Activated T-cell treated with anti-CD3 and anti-CD28 coated beads, Interleukin-2, amount 50 U/mL, for 4 hours (primary cell): Measurements from ENCODE around the gene GBX1. TPM values are rescaled to one million over a fixed set of nuclear protein-coding genes. Genes with fewer than 3 reads are reported as not detected.

Source experiments
- ATAC-seq, 2 donors: fragments of 200-7000 bp; cut with Tn5 transposase; one replicate each; pipeline ENCODE4 v1.10.0; 2021
- DNase-seq: peaks from one replicate; pipeline ENCODE4 v3.0.0-alpha.2; 2020
- H3K27me3 Mint-ChIP-seq: one replicate; pipeline ENCODE4 v1.8.0; 2021; ENCODE audit warnings: low read depth, mixed read lengths
- H3K36me3 Mint-ChIP-seq: one replicate; pipeline ENCODE4 v1.8.0; 2022; ENCODE audit warnings: mixed read lengths; ENCODE audit not compliant: insufficient read depth
- H3K4me1 Mint-ChIP-seq: one replicate; pipeline ENCODE4 v1.8.0; 2021; ENCODE audit warnings: low read depth, mixed read lengths
- H3K4me3 Mint-ChIP-seq: one replicate; pipeline ENCODE4 v1.8.0; 2021; ENCODE audit warnings: mild to moderate bottlenecking, moderate library complexity, mixed read lengths
- H3K9me3 Mint-ChIP-seq: one replicate; pipeline ENCODE4 v1.8.0; 2021; ENCODE audit warnings: mixed read lengths
- total RNA-seq, 3 donors: library from RNA; stranded (reverse); gene quantifications; one replicate each; pipeline ENCODE4 v1.2.1, GENCODE V29; 2021

GBX1 gene
- total RNA-seq, 3 donors from 2014 or later: not detected

GRCh38 chr7:151172273-151173141 lies 5.0 kb upstream of the GBX1 start:
- ATAC-seq (peak; percentile 64 to 74), DNase-seq (peak; percentile 79)
- Mint-ChIP-seq H3K4me3 (no peak overlapping the region), H3K4me1 (peaks cover 11% of the 10 kb centered on the region), H3K36me3 (no peaks in the 10 kb centered on the region), H3K9me3 (no peaks in the 10 kb centered on the region), H3K27me3 (peaks cover 43% of the 10 kb centered on the region)

GRCh38 chr7:151168787-151169162 lies 1.3 kb upstream of the GBX1 start:
- Mint-ChIP-seq H3K4me1 (peaks cover 13% of the 10 kb centered on the region), H3K4me3 (peak overlapping the region; percentile 62), H3K27me3 (peaks cover 38% of the 10 kb centered on the region), H3K36me3 (no peaks in the 10 kb centered on the region), H3K9me3 (no peaks in the 10 kb centered on the region)
- ATAC-seq (no peak), DNase-seq (no peak)

GRCh38 chr7:151168003-151168786 lies 701 bp upstream of the GBX1 start:
- peak overlapping the region; percentile 62 for H3K4me3 Mint-ChIP-seq
- H3K27me3 Mint-ChIP-seq: peaks cover 33% of the 10 kb centered on the region
- peaks cover 13% of the 10 kb centered on the region for H3K4me1 Mint-ChIP-seq
- DNase-seq (peak; percentile 52), ATAC-seq (peak; percentile 86 to 87)
- no peaks in the 10 kb centered on the region for H3K36me3 Mint-ChIP-seq
- H3K9me3 Mint-ChIP-seq: no peaks in the 10 kb centered on the region

GRCh38 chr7:151166629-151167196 lies 781 bp downstream of the GBX1 start:
- peak in 1 of 2 donors; percentile 15 for ATAC-seq
- peaks cover 7% of the 10 kb centered on the region for H3K4me1 Mint-ChIP-seq
- H3K4me3 Mint-ChIP-seq: peak overlapping the region; percentile 30
- no peaks in the 10 kb centered on the region for H3K9me3 Mint-ChIP-seq
- peaks cover 22% of the 10 kb centered on the region for H3K27me3 Mint-ChIP-seq
- DNase-seq: no peak
- H3K36me3 Mint-ChIP-seq: no peaks in the 10 kb centered on the region

GRCh38 chr7:151161757-151162156 lies 5.7 kb downstream of the GBX1 start:
- DNase-seq (no peak), ATAC-seq (no peak)
- Mint-ChIP-seq H3K9me3 (no peaks in the 10 kb centered on the region), H3K4me3 (no peak overlapping the region), H3K27me3 (peaks cover 7% of the 10 kb centered on the region), H3K36me3 (no peaks in the 10 kb centered on the region), H3K4me1 (peaks cover 2% of the 10 kb centered on the region)

GRCh38 chr7:151157645-151158329 lies 9.7 kb downstream of the GBX1 start:
- Mint-ChIP-seq H3K4me1 (no peaks in the 10 kb centered on the region), H3K27me3 (peaks cover 28% of the 10 kb centered on the region), H3K36me3 (no peaks in the 10 kb centered on the region), H3K9me3 (no peaks in the 10 kb centered on the region), H3K4me3 (no peak overlapping the region)
- no peak for DNase-seq
- no peak for ATAC-seq

GRCh38 chr7:151152643-151153513 lies 14.6 kb downstream of the GBX1 start:
- no peaks in the 10 kb centered on the region for H3K9me3 Mint-ChIP-seq
- peaks cover 36% of the 10 kb centered on the region for H3K27me3 Mint-ChIP-seq
- H3K4me3 Mint-ChIP-seq: no peak overlapping the region
- H3K36me3 Mint-ChIP-seq: no peaks in the 10 kb centered on the region
- no peak for DNase-seq
- no peaks in the 10 kb centered on the region for H3K4me1 Mint-ChIP-seq
- ATAC-seq: no peak

- Mint-ChIP-seq H3K27me3 (peaks cover 22% of the 10 kb centered on the region), H3K36me3 (no peaks in the 10 kb centered on the region), H3K4me1 (no peaks in the 10 kb centered on the region), H3K4me3 (no peak overlapping the region), H3K9me3 (no peaks in the 10 kb centered on the region)
- no peak for ATAC-seq
- no peak for DNase-seq
Measured at GRCh38 chr7:151150388-151150787, 17.1 kb downstream of the GBX1 start.

GRCh38 chr7:151148319-151149259 lies 18.9 kb downstream of the GBX1 start:
- DNase-seq: no peak
- no peak for ATAC-seq
- peaks cover 12% of the 10 kb centered on the region for H3K27me3 Mint-ChIP-seq
- H3K36me3 Mint-ChIP-seq: peaks cover 5% of the 10 kb centered on the region
- H3K4me1 Mint-ChIP-seq: no peaks in the 10 kb centered on the region
- H3K4me3 Mint-ChIP-seq: no peak overlapping the region
- no peaks in the 10 kb centered on the region for H3K9me3 Mint-ChIP-seq

- peaks cover 12% of the 10 kb centered on the region for H3K27me3 Mint-ChIP-seq
- no peaks in the 10 kb centered on the region for H3K9me3 Mint-ChIP-seq
- ATAC-seq (no peak), DNase-seq (no peak)
- no peak overlapping the region for H3K4me3 Mint-ChIP-seq
- no peaks in the 10 kb centered on the region for H3K4me1 Mint-ChIP-seq
- peaks cover 6% of the 10 kb centered on the region for H3K36me3 Mint-ChIP-seq
Measured at GRCh38 chr7:151146761-151147160, 20.7 kb downstream of the GBX1 start.

- Mint-ChIP-seq H3K4me3 (no peak overlapping the region), H3K9me3 (no peaks in the 10 kb centered on the region), H3K36me3 (peaks cover 10% of the 10 kb centered on the region), H3K4me1 (no peaks in the 10 kb centered on the region), H3K27me3 (peaks cover 7% of the 10 kb centered on the region)
- DNase-seq: no peak
- ATAC-seq: no peak
Measured at GRCh38 chr7:151144387-151144786, 23.1 kb downstream of the GBX1 start.

GRCh38 chr7:151143261-151144015 lies 24.1 kb downstream of the GBX1 start:
- H3K4me1 Mint-ChIP-seq: no peaks in the 10 kb centered on the region
- H3K36me3 Mint-ChIP-seq: peaks cover 13% of the 10 kb centered on the region
- peaks cover 3% of the 10 kb centered on the region for H3K27me3 Mint-ChIP-seq
- ATAC-seq (no peak), DNase-seq (no peak)
- no peak overlapping the region for H3K4me3 Mint-ChIP-seq
- H3K9me3 Mint-ChIP-seq: no peaks in the 10 kb centered on the region
